HCT116 (cell line): ENCODE results near the gene CNBD2.

Source experiments
- CTCF ChIP-seq, 3 experiments: fragments of 200-600 bp in 1 of 3; sonication (generic) in 1 of 3; IDR thresholded peaks in 2 of 3; conservative IDR thresholded peaks in 1 of 3; 2 replicates each; pipeline ENCODE4 v1.5.1; 2012 to 2017; ENCODE audit warnings: low read depth in 2 of 3, low read length in 2 of 3, antibody characterized with exemption in 1 of 3, borderline replicate concordance in 1 of 3, control low read depth in 1 of 3, mild to moderate bottlenecking in 1 of 3, mixed read lengths in 1 of 3, mixed run types in 1 of 3, moderate library complexity in 1 of 3; ENCODE audit not compliant: insufficient read depth in 1 of 3
- POLR2A ChIP-seq: IDR thresholded peaks from 2 replicates; pipeline ENCODE4 v1.7.0; 2011; ENCODE audit warnings: borderline replicate concordance; ENCODE audit not compliant: insufficient read depth, insufficient read length; ENCODE audit errors: extremely low read depth
- RAD21 ChIP-seq: IDR thresholded peaks from 2 replicates; pipeline ENCODE4 v1.6.1; 2012; ENCODE audit warnings: low read depth, mild to moderate bottlenecking

GRCh38 chr20:35939264-35939663 is 29.1 kb upstream of the CNBD2 start:
- TF ChIP-seq POLR2A (no peak), CTCF (IDR thresholded peaks at IDR 0.05 in 2 of 3, conservative IDR thresholded peaks at IDR 0.05 in 1 of 3; ENCODE audit: borderline replicate concordance in 1 of 3, insufficient read depth in 1 of 3, low read depth in 2 of 3, low read length in 2 of 3) (no peak), RAD21 (no peak)
